Retina (tissue), 1 donor: ENCODE data around the gene GPX2.
"Not testable (repeated sequence)": the region's sequence is repeated elsewhere in the genome, so short reads cannot be mapped to it uniquely, and the experiment has no call there.

Source experiments
- DNase-seq: peaks from one replicate; pipeline ENCODE4 v3.0.0-alpha.2; 2016

Gene GPX2

DNA sequence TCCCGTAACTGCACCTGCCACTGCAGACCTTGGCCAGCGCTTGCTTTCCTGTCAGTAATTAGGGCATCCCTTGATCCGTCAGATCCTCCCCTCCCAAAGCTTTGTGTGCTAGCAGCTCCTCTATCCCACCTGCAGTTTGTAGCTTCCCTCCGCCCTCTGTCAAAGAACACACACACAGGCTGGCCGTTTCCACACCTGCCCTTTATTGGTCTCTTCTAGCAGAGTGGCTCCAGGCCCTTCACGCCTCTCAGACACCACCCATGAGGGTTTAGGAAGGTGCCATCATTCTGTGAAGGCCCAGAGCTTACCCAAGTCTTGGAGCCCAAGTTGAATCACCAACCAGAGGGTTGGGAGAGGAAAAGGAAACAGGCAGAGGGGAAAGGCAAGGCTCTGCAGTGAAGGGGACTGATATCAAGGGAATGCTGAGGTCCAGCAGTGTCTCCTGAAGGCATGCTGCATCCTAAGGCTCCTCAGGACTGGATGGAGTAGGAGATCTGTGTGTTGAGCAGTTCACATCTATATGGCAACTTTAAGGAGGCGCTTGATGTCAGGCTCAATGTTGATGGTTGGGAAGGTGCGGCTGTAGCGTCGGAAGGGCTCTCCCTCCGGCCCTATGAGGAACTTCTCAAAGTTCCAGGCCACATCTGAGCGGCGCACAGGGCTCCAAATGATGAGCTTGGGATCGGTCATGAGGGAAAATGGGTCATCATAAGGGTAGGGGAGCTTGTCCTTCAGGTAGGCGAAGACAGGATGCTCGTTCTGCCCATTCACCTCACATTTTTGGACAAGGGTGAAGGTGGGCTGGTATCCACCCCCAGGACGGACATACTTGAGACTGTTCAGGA is 3.4 kb downstream of the GPX2 start:
- DNase-seq: no peak

- no peak for DNase-seq
Measured at GRCh38 chr14:64937821-64938193, 4.7 kb downstream of the GPX2 start.

- DNase-seq: no peak
Measured at GRCh38 chr14:64937171-64937820, 5.2 kb downstream of the GPX2 start.

DNA sequence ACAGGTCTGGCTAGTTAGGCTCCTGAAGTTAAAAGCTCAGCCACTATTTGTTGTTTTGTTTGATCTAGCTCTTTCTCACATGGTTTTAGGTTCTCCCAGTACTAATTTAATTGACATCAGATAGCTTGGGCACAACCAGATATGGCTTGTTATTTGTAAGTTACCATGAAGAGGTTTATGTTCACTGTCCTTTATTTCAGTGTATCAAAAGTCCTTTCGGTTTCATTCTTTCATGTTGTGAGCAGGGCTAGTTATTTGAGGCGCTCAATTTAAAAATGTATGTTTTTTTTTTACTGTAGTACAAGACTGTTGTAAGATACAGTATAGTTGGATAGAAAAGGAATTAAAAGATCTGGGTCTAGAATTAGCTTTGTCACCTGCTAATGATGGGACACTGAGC is 7.0 kb downstream of the GPX2 start:
- DNase-seq: no peak

DNA sequence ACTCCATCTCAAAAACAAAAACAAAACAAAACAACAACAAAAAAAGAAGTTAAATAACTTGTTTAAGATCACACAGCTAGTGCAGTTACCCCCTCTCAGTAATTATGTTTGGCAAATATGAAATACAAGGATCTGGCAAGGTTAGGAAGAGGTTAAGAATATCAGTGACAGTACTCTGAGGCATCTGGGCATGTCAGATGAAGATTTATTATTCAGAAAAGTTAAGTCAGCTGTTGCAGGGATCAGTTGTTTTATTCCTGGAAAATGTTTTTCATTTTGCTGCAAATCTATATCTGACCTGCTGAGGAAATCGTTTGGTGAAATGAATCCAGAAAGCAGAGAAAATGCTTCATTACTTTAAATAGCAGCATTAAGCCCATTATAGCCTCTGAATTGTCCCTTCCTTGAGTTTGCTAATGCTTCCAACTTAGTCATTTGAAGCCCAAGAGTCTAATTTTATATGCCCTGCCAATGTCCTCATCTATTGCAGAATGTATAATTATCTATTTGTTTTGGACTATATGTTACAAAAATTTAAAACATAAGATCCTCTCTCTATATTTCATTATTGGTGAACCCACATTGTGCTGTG is 8.1 kb downstream of the GPX2 start:
- DNase-seq: no peak

- no peak for DNase-seq
Measured at GRCh38 chr14:64932231-64932630, 10.3 kb downstream of the GPX2 start.

GRCh38 chr14:64931123-64931522 is 11.4 kb downstream of the GPX2 start:
- DNase-seq: no peak

DNA sequence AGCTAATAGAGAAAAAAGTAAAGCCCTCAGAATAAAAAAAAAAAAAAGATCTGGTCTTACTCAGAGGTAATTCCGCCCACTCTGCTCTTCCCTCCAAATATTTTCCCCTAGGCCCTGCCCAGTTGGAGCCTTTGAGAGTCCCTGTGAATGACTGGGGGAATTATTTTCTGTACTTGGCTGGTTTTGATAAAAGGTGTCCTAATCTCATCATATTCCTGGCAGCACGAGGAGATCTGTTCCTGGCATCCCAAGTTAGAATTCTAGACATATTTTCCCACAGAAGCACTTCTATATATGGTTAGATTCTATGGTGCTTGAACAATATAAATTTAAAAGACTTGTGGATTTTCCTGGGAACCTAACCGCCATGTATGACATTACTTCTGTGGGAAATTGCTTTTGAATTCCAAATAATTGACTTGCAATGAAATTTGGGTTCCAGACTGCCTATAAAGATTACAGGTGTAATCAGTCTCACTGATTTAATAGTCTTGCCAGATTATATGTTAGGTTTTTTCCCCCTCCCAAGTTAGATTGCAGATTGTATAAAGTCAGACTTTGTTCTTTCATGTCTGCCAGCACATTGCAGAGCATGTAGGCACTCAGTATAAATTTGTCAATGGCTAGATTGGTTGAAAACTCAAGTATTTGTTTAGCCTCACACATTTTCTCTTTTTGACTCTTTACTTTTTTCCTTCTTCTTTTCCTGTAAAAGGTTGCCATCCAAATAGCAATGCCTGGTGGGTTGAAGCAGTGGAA is 12.3 kb downstream of the GPX2 start:
- DNase-seq: no peak

DNA sequence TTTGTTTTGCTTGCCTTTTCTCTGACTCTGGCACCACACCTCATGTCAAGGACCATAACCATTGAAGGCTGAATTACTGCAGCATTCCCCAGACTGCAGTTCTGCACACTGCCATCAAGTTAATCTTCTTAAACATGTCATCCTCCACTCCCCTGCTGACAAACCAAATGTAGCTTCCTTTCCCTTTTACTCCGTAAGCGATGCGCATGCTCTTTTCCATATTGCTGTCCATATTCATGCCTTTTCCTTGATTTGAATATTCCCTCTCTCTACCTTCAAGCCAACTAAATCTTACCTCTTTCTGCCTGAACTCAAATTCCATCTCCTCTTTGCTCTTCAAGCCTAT is 13.6 kb downstream of the GPX2 start:
- no peak for DNase-seq

DNA sequence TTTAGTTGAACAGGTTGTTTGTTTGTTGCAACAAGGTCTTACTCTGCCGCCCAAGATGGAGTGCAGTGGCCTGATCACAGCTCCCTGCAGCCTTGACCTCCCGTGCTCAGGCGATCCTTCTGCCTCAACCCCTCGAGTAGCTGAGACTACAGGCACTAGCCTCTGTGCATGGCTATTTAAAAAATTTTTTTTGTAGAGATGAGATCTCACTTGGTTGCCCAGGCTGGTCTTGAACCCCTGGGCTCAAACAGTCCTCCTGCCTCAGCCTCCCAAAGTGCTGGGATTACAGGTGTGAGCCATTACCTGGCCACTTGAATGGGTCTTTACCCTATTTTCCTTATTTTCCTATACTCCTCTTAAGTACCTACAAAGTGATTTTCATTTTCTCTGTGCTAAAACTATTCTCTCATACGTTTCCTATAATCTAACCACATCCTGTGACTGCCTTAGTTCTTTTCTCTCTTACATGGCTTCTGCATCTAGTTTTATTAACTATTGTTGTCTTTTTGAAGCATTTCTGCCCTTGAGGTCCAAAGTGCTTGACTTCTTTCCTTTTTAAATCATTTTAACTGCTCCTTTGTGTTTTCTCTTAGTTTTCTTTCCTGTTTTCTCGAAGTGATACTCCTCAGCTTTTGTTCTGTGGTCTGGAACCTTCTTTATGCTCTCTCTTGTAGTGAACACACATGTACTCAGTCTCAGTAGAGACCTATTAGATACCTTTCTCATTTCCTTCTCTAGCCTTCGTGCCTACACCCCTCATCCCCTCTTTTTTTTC is 14.1 kb downstream of the GPX2 start:
- no peak for DNase-seq

DNA sequence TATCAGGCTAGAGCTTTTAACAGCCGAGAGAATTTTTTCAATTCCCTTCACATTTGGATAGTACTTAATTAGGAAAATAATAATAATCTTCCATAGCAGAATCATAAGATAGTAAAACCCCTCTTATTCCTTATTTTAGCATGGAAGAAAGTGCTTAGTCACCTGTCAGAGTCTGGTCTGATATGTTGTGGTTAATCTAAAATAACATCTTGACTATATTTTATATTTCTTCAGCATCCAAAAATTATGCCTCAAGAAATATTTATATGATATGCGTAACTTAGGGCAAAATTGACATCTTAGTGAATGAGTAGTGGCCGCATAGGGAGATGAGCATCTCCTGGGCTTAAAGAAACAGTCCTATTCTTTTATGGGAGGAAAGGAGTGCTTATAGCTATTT is 15.5 kb downstream of the GPX2 start:
- DNase-seq: no peak

GRCh38 chr14:64926398-64926995 is 16.0 kb downstream of the GPX2 start:
- no peak for DNase-seq

DNA sequence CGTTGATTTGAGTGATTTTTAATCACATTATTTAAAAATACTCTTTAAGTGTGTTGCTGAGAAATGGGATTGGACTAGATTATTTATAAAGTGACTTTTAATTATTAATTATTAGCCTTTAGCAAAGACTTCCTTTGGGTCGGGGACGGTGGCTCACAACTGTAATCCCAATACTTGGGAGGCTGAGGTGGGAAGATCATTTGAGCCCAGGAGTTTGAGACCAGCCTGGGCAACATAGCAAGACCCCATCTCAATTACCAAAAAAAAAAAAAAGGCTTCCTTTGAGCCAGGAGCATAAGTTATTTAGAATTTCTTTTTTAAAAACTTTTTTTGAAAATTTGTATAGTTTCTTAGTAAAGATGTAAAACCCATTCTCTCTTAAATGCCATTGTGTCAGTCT is 19.5 kb downstream of the GPX2 start:
- no peak for DNase-seq

DNA sequence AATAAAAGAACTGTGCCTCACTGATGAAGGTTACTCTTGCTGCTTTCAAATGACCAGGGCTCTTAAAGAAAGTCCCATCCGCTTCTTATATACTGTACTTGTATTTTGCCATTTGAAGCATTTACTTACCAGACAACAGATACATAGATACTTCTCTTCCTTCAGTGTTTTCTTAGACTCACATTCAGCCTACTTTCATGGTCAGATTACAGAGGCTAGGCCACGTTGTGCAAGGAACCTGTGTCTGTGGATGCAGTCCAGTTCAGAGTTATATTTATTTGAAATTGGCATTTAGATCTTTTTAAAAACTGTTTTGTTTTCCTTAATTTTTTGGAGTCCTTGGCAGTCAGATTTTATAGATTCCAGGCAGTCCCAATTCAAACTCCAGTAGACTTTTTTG is 22.1 kb downstream of the GPX2 start:
- no peak for DNase-seq

DNA sequence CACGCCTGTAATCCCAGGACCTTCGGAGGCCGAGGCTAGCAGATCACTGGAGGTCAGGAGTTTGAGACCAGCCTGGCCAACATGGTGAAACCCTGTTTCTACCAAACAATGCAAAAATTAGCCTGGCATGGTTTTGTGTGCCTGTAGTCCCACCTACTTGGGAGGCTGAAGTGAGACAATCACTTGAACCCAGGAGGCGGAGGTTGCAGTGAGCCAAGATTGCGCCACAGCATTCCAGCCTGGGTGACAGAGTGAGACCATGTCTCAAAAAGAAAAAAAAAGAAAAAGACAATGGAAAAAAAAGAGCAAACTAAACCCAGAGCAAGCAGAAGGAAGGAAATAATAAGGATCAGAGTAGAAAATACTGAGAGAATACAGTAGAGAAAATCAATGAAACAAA is 22.9 kb downstream of the GPX2 start:
- no peak for DNase-seq

- no peak for DNase-seq
Measured at GRCh38 chr14:64919215-64919614, 23.3 kb downstream of the GPX2 start.

GRCh38 chr14:64918216-64918615 is 24.3 kb downstream of the GPX2 start:
- no peak for DNase-seq

GRCh38 chr14:64915797-64916196 is 26.7 kb downstream of the GPX2 start:
- no peak for DNase-seq

GRCh38 chr14:64915029-64915424 is 27.5 kb downstream of the GPX2 start:
- DNase-seq: no peak

GRCh38 chr14:64914237-64915028 is 28.1 kb downstream of the GPX2 start, which contains the start of gene CHURC1:
Gene CHURC1 (plus strand): TSS chr14:64914455. CDS start chr14:64914496, 41 bp downstream.
- peak; percentile 96 for DNase-seq

DNA sequence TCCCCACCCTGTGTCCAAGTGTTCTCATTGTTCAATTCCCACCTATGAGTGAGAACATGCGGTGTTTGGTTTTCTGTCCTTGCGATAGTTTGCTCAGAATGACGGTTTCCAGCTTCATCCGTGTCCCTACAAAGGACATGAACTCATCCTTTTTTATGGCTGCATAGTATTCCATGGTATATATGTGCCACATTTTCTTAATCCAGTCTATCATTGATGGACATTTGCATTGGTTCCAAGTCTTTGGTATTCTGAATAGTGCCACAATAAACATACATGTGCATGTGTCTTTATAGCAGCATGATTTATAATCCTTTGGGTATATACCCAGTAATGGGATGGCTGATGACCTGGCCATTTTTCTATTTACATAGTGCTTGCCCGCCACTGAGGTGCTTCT is 29.1 kb downstream of the GPX2 start:
- not testable (repeated sequence) for DNase-seq
